Effector memory CD8-positive, alpha-beta T cell (primary cell): Measurements from ENCODE around the gene MST1R.
"Not testable (repeated sequence)": the region's sequence is repeated elsewhere in the genome, so short reads cannot be mapped to it uniquely, and the experiment has no call there.

Experiments
- ATAC-seq: fragments of 150-1000 bp; cut with Tn5 transposase; replicated peaks from 2 replicates; pipeline ENCODE4 v1.10.0; 2021; ENCODE audit warnings: mild to moderate bottlenecking, moderate library complexity
- DNase-seq, 3 experiments: peaks; one replicate each; pipeline ENCODE4 v3.0.0; 2021
- H3K27ac Mint-ChIP-seq, 2 donors: one replicate each; pipeline ENCODE4 v1.8.0; 2022; ENCODE audit warnings: mild to moderate bottlenecking in 2 of 2, mixed read lengths in 2 of 2, moderate library complexity in 2 of 2
- H3K27me3 Mint-ChIP-seq, 2 donors: one replicate each; pipeline ENCODE4 v1.8.0; 2022; ENCODE audit warnings: mixed read lengths in 2 of 2
- H3K36me3 Mint-ChIP-seq: one replicate; pipeline ENCODE4 v1.8.0; 2022; ENCODE audit warnings: mild to moderate bottlenecking, moderate library complexity, mixed read lengths; ENCODE audit not compliant: insufficient read depth
- H3K4me1 Mint-ChIP-seq, 2 donors: one replicate each; pipeline ENCODE4 v1.8.0; 2022; ENCODE audit warnings: low read depth in 2 of 2, mixed read lengths in 2 of 2
- H3K4me3 Mint-ChIP-seq, 2 donors: one replicate each; pipeline ENCODE4 v1.8.0; 2022; ENCODE audit warnings: mild to moderate bottlenecking in 2 of 2, mixed read lengths in 2 of 2, moderate library complexity in 2 of 2
- H3K9me3 Mint-ChIP-seq, 2 donors: one replicate each; pipeline ENCODE4 v1.8.0; 2022; ENCODE audit warnings: mixed read lengths in 2 of 2
- total RNA-seq, 9 experiments: gene quantifications; one replicate each; lab custom pipeline; 2026; lab: John Stamatoyannopoulos, UW

MST1R gene
- total RNA-seq: 0.42 to 1.4 (median 0.83) reads per million in 9 experiments

DNA sequence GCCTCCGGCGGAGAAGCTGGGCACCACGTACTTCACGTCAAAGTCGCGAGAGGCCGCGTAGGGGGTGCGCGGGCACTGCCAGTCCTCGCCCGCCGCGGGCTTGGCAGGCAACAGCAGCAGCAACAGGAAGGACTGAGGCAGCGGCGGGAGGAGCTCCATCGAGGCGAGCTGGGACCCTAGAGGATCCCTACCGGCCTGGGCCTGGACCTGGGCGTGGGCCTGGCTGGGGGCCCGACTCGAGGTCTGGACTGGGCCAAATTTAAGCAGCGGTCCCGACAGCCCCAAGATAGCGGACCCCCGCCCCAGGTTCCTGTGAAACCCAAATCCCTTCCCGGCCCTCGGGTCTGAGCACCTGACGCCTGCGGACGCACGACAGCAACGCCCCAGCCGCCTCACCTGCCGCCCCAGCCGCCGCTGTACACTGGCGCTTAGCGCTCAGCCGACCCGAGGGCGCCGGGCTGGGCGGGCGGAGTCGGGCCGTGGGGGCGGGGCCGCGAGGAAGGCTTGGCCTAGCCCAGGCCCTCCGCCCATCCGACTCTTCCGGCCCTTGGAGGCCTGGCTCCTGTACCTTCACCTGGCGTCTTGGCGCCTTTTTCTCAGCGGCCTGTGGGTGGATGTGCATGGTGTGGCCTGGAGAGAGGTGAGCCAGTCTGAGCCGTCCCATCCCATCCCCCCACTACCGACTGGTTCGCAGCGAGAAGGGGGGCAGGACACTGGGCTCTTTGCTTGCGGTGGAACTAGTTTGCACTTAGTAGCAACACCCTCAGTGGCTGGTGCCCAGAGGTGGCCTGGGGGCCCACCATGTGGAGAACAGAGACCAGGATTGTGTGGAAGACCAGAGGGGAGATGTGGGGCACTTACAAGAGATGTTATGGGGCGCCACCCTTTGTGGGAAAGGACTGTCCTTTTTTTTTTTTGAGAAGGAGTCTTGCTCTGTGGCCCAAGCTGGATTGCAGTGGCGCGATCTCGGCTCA lies at the start of gene MST1R:
Gene MST1R, minus strand, starts transcription at position 423 of the 974 bp plus-strand sequence. Its CDS starts 264 bp downstream, at position 159.
- H3K9me3 Mint-ChIP-seq: no peaks in the 10 kb centered on the region
- ATAC-seq: peak; percentile 98
- H3K4me1 Mint-ChIP-seq: peaks cover 12 to 18% of the 10 kb centered on the region in 2 donors
- no peaks in the 10 kb centered on the region for H3K36me3 Mint-ChIP-seq
- peak within 1 kb of the TSS; percentile 52 to 83 for H3K27ac Mint-ChIP-seq
- peak; percentile 78 to 83 (median 82) for DNase-seq
- no peaks in the 10 kb centered on the region for H3K27me3 Mint-ChIP-seq
- H3K4me3 Mint-ChIP-seq: peak within 1 kb of the TSS; percentile 83 to 84

DNA sequence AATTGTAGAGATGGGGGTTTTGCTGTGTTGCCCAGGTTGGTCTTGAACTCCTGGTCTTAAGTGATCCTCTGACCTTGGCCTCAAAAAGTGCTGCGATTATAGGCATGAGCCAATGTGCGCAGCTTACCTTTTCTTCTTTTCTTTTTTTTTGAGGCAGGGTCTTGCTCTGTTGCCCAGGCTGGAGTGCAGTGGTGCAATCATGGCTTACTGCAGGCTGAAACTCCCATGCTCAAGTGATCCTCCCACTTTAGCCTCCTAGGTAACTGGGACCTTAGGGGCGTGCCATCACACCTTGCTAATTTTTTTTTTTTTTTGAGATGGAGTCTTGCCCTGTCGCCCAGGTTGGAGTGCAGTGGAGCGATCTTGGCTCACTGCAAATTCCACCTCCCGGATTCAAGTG lies 49.3 kb upstream of the MST1R start:
- Mint-ChIP-seq H3K36me3 (peaks cover 22% of the 10 kb centered on the region), H3K9me3 (no peaks in the 10 kb centered on the region), H3K27me3 (no peaks in the 10 kb centered on the region), H3K4me1 (peaks cover 21 to 32% of the 10 kb centered on the region in 2 donors), H3K4me3 (no peak overlapping the region), H3K27ac (no peak overlapping the region)
- DNase-seq (no peak), ATAC-seq (no peak)

GRCh38 chr3:49942651-49943050 lies 39.0 kb upstream of the MST1R start:
- Mint-ChIP-seq H3K4me1 (peaks cover 17 to 36% of the 10 kb centered on the region in 2 donors), H3K4me3 (no peak overlapping the region), H3K27ac (peak overlapping the region in 1 of 2 donors; percentile 1)

GRCh38 chr3:49940667-49941249 lies 37.1 kb upstream of the MST1R start:
- H3K4me3 Mint-ChIP-seq: peak overlapping the region; percentile 98 to 99
- peaks cover 37% of the 10 kb centered on the region for H3K36me3 Mint-ChIP-seq
- no peak for DNase-seq
- ATAC-seq: no peak
- H3K27me3 Mint-ChIP-seq: no peaks in the 10 kb centered on the region
- peak overlapping the region; percentile 97 to 100 for H3K27ac Mint-ChIP-seq
- H3K4me1 Mint-ChIP-seq: peaks cover 13 to 32% of the 10 kb centered on the region in 2 donors
- H3K9me3 Mint-ChIP-seq: no peaks in the 10 kb centered on the region

More at GRCh38 chr3:49942651-49943050, 39.0 kb upstream of the MST1R start:
- no peak for ATAC-seq
- no peak for DNase-seq
- no peaks in the 10 kb centered on the region for H3K27me3 Mint-ChIP-seq
- H3K9me3 Mint-ChIP-seq: no peaks in the 10 kb centered on the region
- H3K36me3 Mint-ChIP-seq: peaks cover 54% of the 10 kb centered on the region

DNA sequence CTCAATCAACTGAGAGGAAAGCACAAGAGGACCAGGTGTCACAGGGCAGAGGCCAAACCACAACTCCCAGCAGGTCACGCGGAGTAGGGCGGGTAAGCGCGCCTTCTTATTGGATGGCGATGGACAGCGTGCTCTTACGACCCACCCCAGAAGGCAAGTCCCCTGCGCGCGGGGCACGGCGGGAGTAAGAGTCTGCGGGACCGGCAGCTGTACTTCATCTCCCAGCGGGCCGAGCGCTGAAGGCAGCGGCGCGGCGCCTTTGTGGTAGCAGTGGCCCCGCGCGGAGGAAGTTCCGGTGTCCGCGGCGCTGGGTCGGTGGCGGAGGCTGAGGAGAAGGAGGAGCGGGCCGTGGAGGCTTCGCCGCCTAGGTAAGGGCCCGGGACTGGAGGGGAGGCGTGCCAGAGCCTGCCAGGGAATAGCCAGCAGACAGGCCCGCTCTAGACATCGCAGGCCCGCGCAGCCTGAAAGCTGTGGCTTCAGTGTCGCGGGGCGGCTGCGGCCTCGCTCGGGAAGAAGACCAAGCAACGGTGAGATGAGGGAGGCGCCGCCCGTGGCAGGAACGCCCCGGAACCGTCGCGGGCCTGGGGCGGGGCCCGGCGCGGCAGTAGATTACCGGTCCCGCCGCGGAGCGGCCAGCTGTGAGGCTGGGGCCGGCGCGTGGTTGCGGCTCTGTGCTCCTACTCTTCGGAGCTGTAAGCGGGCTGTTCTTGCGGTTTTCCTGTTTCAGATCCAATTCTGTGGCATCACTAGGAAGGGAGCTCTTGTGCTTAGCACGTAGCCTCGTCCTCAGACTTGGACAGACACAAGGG lies 36.4 kb upstream of the MST1R start, which contains the start of gene RBM6:
Gene RBM6, plus strand, starts transcription at position 293 of the 809 bp plus-strand sequence. CDS start 22,492 bp downstream, outside the sequence.
- DNase-seq (peak; percentile 87 to 90 (median 89)), ATAC-seq (peak; percentile 95)
- H3K4me1 Mint-ChIP-seq: peaks cover 12 to 28% of the 10 kb centered on the region in 2 donors
- H3K27ac Mint-ChIP-seq: peak within 1 kb of the TSS; percentile 97 to 100
- H3K36me3 Mint-ChIP-seq: peaks cover 30% of the 10 kb centered on the region
- H3K27me3 Mint-ChIP-seq: no peaks in the 10 kb centered on the region
- H3K9me3 Mint-ChIP-seq: no peaks in the 10 kb centered on the region
- peak within 1 kb of the TSS; percentile 98 to 99 for H3K4me3 Mint-ChIP-seq

DNA sequence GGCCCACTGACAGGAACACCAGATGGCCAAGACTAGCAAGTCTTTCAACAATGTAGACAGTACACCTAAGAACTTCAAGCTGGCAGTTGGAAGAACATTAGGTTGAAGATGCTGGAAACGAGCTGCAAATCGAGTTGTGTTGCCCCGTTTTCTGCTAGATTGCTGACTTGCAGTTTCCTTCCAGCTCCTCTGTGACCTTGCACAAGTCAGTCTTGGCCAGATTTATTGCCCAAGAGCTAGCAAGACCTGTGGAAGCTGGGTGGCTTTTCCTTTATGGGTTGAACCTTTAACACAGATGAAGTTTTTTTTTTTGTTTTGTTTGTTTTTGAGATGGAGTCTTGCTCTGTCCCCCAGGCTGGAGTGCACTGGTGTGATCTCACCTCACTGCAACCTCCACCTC lies 33.4 kb upstream of the MST1R start:
- H3K4me1 Mint-ChIP-seq: peaks cover 12 to 19% of the 10 kb centered on the region in 2 donors
- H3K27me3 Mint-ChIP-seq: no peaks in the 10 kb centered on the region
- H3K4me3 Mint-ChIP-seq: no peak overlapping the region
- DNase-seq: no peak
- H3K9me3 Mint-ChIP-seq: no peaks in the 10 kb centered on the region
- peaks cover 13% of the 10 kb centered on the region for H3K36me3 Mint-ChIP-seq
- H3K27ac Mint-ChIP-seq: no peak overlapping the region
- no peak for ATAC-seq

DNA sequence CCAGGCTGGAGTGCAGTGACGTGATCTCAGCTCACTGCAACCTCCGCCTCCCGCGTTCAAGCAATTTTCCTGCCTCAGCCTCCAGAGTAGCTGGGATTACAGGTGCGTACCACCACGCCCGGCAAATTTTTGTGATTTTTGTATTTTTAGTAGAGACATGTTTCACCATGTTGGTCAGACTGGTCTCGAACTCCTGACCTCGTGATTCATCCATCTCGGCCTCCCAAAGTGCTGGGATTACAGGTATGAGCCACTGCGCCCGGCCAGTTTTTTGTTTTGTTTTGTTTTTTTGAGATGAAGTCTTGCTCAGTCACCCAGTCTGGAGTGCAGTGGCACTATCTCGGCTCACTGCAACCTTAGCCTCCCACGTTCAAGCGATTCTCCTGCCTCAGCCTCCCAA lies 28.6 kb upstream of the MST1R start:
- not testable (repeated sequence) for H3K27me3 Mint-ChIP-seq, H3K27ac Mint-ChIP-seq, H3K4me3 Mint-ChIP-seq, DNase-seq, H3K9me3 Mint-ChIP-seq, H3K36me3 Mint-ChIP-seq, ATAC-seq
- H3K4me1 Mint-ChIP-seq: peaks cover 16 to 17% of the 10 kb centered on the region in 2 donors

DNA sequence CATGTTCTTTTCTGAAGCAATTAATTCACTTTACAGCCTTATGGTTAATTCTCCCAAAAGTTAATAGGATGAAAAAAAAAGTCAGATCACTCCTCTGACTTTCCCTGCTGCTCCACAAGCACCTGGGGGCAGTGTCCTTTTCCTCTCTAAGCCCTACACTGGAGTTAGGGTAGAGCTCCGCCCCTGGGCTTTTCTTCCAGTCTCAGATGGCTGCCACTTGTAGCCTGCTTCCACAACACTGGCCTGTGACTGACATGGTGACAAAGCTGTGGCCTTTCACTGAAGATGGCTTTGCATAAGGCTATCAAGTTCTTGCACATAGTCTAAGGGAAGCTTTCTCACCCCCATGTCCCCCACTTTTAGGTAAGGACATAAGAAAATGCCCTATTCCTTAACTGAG lies 27.2 kb upstream of the MST1R start:
- H3K36me3 Mint-ChIP-seq: no peaks in the 10 kb centered on the region
- H3K4me3 Mint-ChIP-seq: peak overlapping the region in 1 of 2 donors; percentile 85
- no peak for ATAC-seq
- H3K9me3 Mint-ChIP-seq: no peaks in the 10 kb centered on the region
- H3K4me1 Mint-ChIP-seq: peaks cover 17 to 21% of the 10 kb centered on the region in 2 donors
- no peaks in the 10 kb centered on the region for H3K27me3 Mint-ChIP-seq
- H3K27ac Mint-ChIP-seq: peak overlapping the region in 1 of 2 donors; percentile 59
- DNase-seq: no peak

DNA sequence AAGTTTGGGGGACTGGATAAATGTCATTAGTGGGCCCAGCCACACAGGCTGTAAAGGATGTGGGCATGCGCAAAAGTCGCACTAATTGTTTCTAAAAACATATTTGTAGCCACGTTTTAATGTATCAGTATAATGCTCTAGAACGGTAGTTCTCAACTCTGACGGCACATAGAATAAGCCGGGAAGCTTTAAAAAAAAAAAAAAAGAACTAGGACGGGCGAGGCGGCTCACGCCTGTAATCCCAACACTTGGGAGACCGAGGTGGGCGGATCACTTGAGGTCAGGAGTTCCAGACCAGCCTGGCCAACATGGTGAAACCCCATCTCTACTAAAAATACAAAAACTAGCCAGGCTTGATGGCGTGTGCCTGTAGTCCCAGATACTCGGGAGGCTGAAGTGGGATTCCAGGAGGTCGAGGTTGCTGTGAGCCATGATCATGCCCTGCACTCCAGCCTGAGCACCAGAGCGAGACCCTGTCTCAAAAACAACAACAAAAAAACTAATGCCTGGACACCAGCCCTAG lies 26.6 kb upstream of the MST1R start:
- DNase-seq (no peak), ATAC-seq (no peak)
- Mint-ChIP-seq H3K27me3 (no peaks in the 10 kb centered on the region), H3K4me1 (peaks cover 17 to 24% of the 10 kb centered on the region in 2 donors), H3K9me3 (no peaks in the 10 kb centered on the region), H3K4me3 (peak overlapping the region; percentile 81 to 85), H3K36me3 (no peaks in the 10 kb centered on the region), H3K27ac (peak overlapping the region; percentile 89 to 91)

DNA sequence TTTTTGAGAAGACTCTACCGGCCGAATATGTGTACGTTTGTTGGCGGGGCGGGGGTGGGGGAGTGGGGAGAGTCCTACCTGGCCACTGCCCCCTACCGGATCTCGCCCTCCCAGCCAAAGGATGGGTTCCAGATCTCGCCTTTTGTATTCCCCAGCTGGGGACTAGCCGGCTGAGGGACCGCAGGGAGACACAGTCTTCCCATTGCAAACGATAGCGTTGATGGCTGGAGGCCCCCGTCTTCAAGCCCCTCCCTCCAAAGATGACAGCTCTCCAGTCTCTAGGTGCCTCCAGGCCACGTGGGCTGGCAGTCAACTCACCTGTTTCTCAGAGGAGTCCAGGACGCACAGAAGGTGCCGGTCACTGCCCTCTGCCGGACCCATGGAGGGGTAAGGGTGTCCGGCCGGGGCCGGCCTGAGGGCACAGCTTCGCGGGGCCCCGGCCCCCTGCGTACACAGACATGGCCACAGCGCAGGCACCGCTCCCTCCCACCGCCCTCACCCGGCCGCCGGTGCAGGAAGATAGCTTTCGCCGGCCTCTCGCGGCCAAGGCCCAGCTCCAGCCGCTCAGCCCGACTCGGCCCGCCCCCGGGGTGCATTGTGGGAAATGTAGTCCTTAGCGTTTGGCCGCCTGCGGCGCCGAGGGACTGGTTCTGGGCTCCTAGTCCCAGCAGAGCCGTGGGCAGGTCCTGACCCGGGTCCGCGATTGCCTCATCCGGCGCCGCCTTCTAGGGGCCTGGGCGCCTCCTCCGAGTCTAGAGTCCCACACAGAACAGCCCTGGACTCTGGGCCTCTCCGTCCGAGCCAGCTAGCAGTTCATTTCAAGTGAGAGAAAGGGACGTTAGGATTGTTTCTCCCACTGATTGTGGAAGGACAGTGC lies 25.9 kb upstream of the MST1R start, which contains the start of gene MON1A:
Gene MON1A, minus strand, starts transcription at position 521 of the 877 bp plus-strand sequence. CDS start 16,465 bp downstream, outside the sequence.
- Mint-ChIP-seq H3K9me3 (no peaks in the 10 kb centered on the region), H3K4me1 (peaks cover 17 to 24% of the 10 kb centered on the region in 2 donors), H3K27me3 (no peaks in the 10 kb centered on the region), H3K36me3 (no peaks in the 10 kb centered on the region), H3K4me3 (peak within 1 kb of the TSS; percentile 81 to 85), H3K27ac (peak within 1 kb of the TSS; percentile 89 to 91)
- DNase-seq (peak; percentile 86 to 87 (median 86)), ATAC-seq (peak; percentile 98)

DNA sequence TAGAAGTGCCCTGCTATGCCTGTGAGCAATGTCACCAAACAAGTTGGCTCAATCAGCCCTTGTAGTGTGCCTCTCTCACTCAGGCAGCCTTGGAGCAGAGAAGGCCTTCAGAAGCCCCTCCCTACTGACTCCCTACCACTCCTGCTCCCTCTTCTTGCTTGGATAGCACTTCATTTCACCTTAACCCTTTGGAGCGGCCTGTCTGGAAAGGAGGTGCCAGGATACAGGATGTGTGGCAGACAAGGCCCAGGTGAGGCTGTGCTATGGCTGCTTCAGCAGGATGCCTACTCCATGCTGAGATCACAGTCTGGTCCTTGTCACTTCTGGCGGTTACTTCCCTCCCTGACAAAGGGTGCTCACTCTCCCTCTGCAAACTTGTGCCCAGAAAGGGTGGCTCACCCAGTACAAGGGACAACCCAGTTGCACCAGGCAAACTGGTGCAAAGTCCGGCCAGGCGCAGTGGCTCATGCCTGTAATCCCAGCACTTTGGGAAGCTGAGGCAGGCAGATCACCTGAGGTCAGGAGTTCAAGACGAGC lies 24.9 kb upstream of the MST1R start:
- Mint-ChIP-seq H3K4me1 (peaks cover 18 to 24% of the 10 kb centered on the region in 2 donors), H3K36me3 (peaks cover 7% of the 10 kb centered on the region), H3K27ac (peak overlapping the region in 1 of 2 donors; percentile 89), H3K4me3 (peak overlapping the region; percentile 81 to 85), H3K27me3 (no peaks in the 10 kb centered on the region), H3K9me3 (no peaks in the 10 kb centered on the region)
- DNase-seq (no peak), ATAC-seq (no peak)
